OCI-LY1 (cell line): Measurements from ENCODE around the gene AJUBA.

Experiments
- H2AFZ ChIP-seq: fragments of 200-600 bp; sonication (generic), shearing (Covaris generic); 2 replicates; pipeline ENCODE4 v1.6.0; 2014; ENCODE audit warnings: antibody characterized with exemption, mild to moderate bottlenecking, low read length
- H3F3A ChIP-seq: fragments of 200-600 bp; sonication (generic), shearing (Covaris generic); 2 replicates; pipeline ENCODE4 v1.6.0; 2014; ENCODE audit warnings: mild to moderate bottlenecking, antibody characterized with exemption, low read length, moderate library complexity; ENCODE audit not compliant: insufficient read depth
- H3K27ac ChIP-seq: fragments of 200-600 bp; sonication (generic); 2 replicates; pipeline ENCODE4 v1.5.1; 2014; ENCODE audit warnings: low read length, mixed run types, mild to moderate bottlenecking, low read depth; ENCODE audit not compliant: poor library complexity, severe bottlenecking
- H3K27me3 ChIP-seq: fragments of 200-600 bp; sonication (generic); 2 replicates; pipeline ENCODE4 v1.6.0; 2014; ENCODE audit warnings: antibody characterized with exemption, mild to moderate bottlenecking, low read length, moderate library complexity; ENCODE audit not compliant: insufficient read depth
- H3K36me3 ChIP-seq: fragments of 200-600 bp; sonication (generic); 2 replicates; pipeline ENCODE4 v1.6.1; 2014; ENCODE audit warnings: mild to moderate bottlenecking, antibody characterized with exemption, low read length, moderate library complexity, mixed read lengths; ENCODE audit not compliant: insufficient read depth
- H3K4me1 ChIP-seq: fragments of 200-600 bp; sonication (generic); 2 replicates; pipeline ENCODE4 v1.5.1; 2014; ENCODE audit warnings: mild to moderate bottlenecking, low read length, moderate library complexity; ENCODE audit not compliant: insufficient read depth, severe bottlenecking
- H3K4me2 ChIP-seq: fragments of 200-600 bp; sonication (generic), shearing (Covaris generic); 2 replicates; pipeline ENCODE4 v1.6.1; 2014; ENCODE audit warnings: low read length
- H3K4me3 ChIP-seq: fragments of 200-600 bp; sonication (generic); 2 replicates; pipeline ENCODE4 v1.5.1; 2014; ENCODE audit warnings: low read length, low read depth, mild to moderate bottlenecking, mixed read lengths; ENCODE audit not compliant: poor library complexity, severe bottlenecking
- H3K79me2 ChIP-seq: fragments of 200-600 bp; shearing (Covaris generic); 2 replicates; pipeline ENCODE4 v1.6.1; 2016; ENCODE audit warnings: mixed run types, low read length, mixed read lengths; ENCODE audit not compliant: insufficient read depth
- H3K9ac ChIP-seq: fragments of 200-600 bp; sonication (generic), shearing (Covaris generic); 2 replicates; pipeline ENCODE4 v1.6.1; 2014; ENCODE audit warnings: mild to moderate bottlenecking, low read length, mixed read lengths
- H3K9me2 ChIP-seq: fragments of 200-600 bp; sonication (generic), shearing (Covaris generic); 2 replicates; pipeline ENCODE4 v1.6.1; 2014; ENCODE audit warnings: low read depth, mild to moderate bottlenecking, low read length, mixed read lengths
- H3K9me3 ChIP-seq: fragments of 200-600 bp; shearing (Covaris generic); 2 replicates; pipeline ENCODE4 v1.6.1; 2014; ENCODE audit warnings: low read length, mixed read lengths
- H4K20me1 ChIP-seq: fragments of 200-600 bp; sonication (generic), shearing (Covaris generic); 2 replicates; pipeline ENCODE4 v1.6.0; 2016; ENCODE audit warnings: mild to moderate bottlenecking, low read length; ENCODE audit not compliant: insufficient read depth
- EZH2 ChIP-seq: fragments of 200-600 bp; sonication (generic), shearing (Covaris generic); IDR thresholded peaks from 2 replicates; pipeline ENCODE4 v1.8.0; 2017; ENCODE audit warnings: borderline replicate concordance, mixed run types, mild to moderate bottlenecking, antibody characterized with exemption, low read length, moderate library complexity, mixed read lengths
- TF ChIP-seq, protein P1 (sequence below): fragments of 200-600 bp; sonication (generic), shearing (Covaris generic); IDR thresholded peaks from 2 replicates; pipeline ENCODE4 v1.5.1; 2017; ENCODE audit warnings: mild to moderate bottlenecking, antibody characterized with exemption, low read length, moderate library complexity, mixed read lengths

Gene AJUBA

DNA sequence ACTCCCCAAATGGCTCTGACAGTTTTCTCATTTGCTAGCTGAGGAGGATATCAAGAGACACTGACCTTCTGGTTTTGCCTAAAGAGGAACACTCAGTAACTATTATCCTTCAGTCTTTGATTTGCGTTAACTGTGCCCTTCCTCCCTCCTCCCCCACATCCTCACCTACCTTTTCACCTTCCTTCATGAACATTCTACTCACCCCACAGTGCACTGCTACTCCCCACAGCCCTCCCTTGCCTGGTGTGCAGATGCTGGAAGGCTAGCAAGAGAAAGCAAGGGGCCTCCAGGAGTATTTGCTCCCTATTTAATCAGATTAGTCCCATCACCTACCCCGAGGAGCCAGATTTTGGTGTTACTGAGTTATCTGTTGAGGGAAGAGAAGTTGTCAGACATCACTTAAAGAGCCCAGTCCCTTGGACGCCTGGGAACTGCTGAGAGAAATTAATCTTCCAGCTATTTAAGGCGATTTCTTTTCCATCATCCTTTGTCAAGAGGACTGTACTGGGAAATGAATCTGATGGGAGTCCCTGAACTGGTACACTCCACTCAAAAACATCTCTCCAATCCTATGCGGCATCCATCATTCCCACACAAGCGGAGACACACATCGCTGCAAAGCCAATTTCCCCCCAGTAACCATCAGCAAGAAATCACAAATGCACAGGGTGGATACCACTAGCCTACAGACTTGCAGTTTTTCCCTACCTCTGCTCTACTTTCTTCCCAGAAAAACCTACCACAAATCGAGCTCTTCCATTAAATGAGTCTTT lies 40.9 kb upstream of the AJUBA start:
- no peak overlapping the region for H3K27ac ChIP-seq
- peaks cover 42% of the 10 kb centered on the region for H3K36me3 ChIP-seq
- H2AFZ ChIP-seq: no peak overlapping the region
- no peaks in the 10 kb centered on the region for H3K9me3 ChIP-seq
- H4K20me1 ChIP-seq: no peaks in the 10 kb centered on the region
- TF ChIP-seq EZH2: no peak
- TF ChIP-seq, protein P1, sequence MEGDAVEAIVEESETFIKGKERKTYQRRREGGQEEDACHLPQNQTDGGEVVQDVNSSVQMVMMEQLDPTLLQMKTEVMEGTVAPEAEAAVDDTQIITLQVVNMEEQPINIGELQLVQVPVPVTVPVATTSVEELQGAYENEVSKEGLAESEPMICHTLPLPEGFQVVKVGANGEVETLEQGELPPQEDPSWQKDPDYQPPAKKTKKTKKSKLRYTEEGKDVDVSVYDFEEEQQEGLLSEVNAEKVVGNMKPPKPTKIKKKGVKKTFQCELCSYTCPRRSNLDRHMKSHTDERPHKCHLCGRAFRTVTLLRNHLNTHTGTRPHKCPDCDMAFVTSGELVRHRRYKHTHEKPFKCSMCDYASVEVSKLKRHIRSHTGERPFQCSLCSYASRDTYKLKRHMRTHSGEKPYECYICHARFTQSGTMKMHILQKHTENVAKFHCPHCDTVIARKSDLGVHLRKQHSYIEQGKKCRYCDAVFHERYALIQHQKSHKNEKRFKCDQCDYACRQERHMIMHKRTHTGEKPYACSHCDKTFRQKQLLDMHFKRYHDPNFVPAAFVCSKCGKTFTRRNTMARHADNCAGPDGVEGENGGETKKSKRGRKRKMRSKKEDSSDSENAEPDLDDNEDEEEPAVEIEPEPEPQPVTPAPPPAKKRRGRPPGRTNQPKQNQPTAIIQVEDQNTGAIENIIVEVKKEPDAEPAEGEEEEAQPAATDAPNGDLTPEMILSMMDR: no peak
- H3K9me2 ChIP-seq: no peaks in the 10 kb centered on the region
- H3K27me3 ChIP-seq: no peaks in the 10 kb centered on the region
- H3F3A ChIP-seq: no peaks in the 10 kb centered on the region
- H3K79me2 ChIP-seq: no peaks in the 10 kb centered on the region
- no peaks in the 10 kb centered on the region for H3K4me1 ChIP-seq
- H3K9ac ChIP-seq: no peak overlapping the region
- H3K4me2 ChIP-seq: no peak overlapping the region
- H3K4me3 ChIP-seq: no peak overlapping the region

DNA sequence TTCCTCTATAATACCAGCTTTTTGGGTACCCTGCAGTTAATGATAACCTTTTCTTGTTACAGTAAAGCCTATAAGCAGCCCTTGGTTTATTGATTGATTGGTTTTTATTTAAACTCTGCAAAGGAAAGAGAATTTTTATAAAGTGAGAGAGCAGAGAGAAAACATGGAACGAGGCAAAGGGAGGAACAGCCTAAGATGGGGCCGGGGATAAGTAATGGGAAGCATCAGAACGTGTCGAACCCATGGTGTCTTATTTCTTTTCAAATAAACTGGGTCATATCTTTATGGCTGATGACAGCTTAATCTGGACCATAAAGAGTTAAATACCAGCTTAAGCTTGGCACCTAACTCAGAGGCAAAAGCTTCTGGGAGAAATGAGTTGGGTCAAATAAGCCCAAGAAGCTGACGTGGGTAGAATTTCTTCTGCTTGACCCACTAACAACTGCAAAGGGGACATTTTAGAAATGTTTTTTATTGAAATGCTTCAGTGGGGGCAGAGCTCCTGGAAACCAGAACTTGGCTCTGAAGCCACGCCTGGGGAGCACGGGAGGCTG lies 39.6 kb upstream of the AJUBA start:
- Histone ChIP-seq H3K4me1 (no peaks in the 10 kb centered on the region), H3K9me3 (no peaks in the 10 kb centered on the region), H3K9ac (no peak overlapping the region), H3K4me3 (no peak overlapping the region), H3K79me2 (no peaks in the 10 kb centered on the region), H3K27ac (no peak overlapping the region), H2AFZ (no peak overlapping the region), H4K20me1 (no peaks in the 10 kb centered on the region), H3K36me3 (peaks cover 33% of the 10 kb centered on the region), H3F3A (no peaks in the 10 kb centered on the region), H3K27me3 (no peaks in the 10 kb centered on the region), H3K4me2 (no peak overlapping the region), H3K9me2 (no peaks in the 10 kb centered on the region)
- TF ChIP-seq, protein P1: no peak

DNA sequence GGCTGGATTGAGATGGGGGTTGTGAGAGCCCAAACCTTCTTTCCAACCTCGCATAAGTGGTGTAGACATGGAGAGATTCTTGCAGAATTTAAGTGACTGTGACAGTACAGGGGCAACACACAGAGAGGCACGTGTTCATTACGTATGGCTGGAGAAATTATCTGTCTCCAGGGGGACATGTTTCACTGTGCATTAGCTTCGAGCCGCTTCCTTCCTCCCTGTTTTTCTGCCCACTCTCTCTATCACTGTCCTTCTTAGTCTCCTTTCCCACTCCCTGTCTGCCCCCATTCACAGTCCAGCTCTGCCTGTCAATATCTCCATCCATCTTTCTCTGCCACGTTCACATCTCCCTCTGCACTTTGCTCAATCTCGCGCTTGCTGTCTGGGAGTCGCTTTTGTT lies 39.1 kb upstream of the AJUBA start:
- H3K27ac ChIP-seq: no peak overlapping the region
- no peak overlapping the region for H2AFZ ChIP-seq
- no peak overlapping the region for H3K9ac ChIP-seq
- no peak overlapping the region for H3K4me2 ChIP-seq
- H3K4me3 ChIP-seq: no peak overlapping the region
- H3K79me2 ChIP-seq: no peaks in the 10 kb centered on the region
- TF ChIP-seq, protein P1: no peak
- no peak for TF ChIP-seq EZH2
- H4K20me1 ChIP-seq: no peaks in the 10 kb centered on the region
- no peaks in the 10 kb centered on the region for H3K27me3 ChIP-seq
- no peaks in the 10 kb centered on the region for H3F3A ChIP-seq
- H3K9me2 ChIP-seq: no peaks in the 10 kb centered on the region
- H3K9me3 ChIP-seq: no peaks in the 10 kb centered on the region
- H3K4me1 ChIP-seq: no peaks in the 10 kb centered on the region
- H3K36me3 ChIP-seq: peaks cover 33% of the 10 kb centered on the region
